Fibroblast of villous mesenchyme (primary cell): ENCODE results near the gene LMX1B. TPM values are rescaled to one million over a fixed set of nuclear protein-coding genes. Genes with fewer than 3 reads are reported as not detected.

ENCODE experiments used
- DNase-seq: peaks from one replicate; pipeline ENCODE4 v3.0.0-alpha.2; 2010; ENCODE audit warnings: low read depth
- H3K4me3 ChIP-seq: 2 replicates; pipeline ENCODE4 v1.5.1; 2011; ENCODE audit warnings: low read depth, mild to moderate bottlenecking, low read length
- CTCF ChIP-seq: IDR thresholded peaks from 2 replicates; pipeline ENCODE4 v1.5.1; 2012; ENCODE audit warnings: low read depth, mild to moderate bottlenecking, low read length; ENCODE audit not compliant: insufficient read depth
- total RNA-seq: library from RNA; depleted of rRNA; stranded (reverse); fragments of >200 nt; gene quantifications from 2 replicates; pipeline ENCODE4 v1.2.3, GENCODE V29; 2012

The LMX1B gene
- total RNA-seq, 1 donor, result not detected

GRCh38 chr9:126625329-126626126 is 11.8 kb downstream of the LMX1B start:
- no peak for DNase-seq
- H3K4me3 ChIP-seq, result no peak overlapping the region
- no peak for TF ChIP-seq CTCF

DNA sequence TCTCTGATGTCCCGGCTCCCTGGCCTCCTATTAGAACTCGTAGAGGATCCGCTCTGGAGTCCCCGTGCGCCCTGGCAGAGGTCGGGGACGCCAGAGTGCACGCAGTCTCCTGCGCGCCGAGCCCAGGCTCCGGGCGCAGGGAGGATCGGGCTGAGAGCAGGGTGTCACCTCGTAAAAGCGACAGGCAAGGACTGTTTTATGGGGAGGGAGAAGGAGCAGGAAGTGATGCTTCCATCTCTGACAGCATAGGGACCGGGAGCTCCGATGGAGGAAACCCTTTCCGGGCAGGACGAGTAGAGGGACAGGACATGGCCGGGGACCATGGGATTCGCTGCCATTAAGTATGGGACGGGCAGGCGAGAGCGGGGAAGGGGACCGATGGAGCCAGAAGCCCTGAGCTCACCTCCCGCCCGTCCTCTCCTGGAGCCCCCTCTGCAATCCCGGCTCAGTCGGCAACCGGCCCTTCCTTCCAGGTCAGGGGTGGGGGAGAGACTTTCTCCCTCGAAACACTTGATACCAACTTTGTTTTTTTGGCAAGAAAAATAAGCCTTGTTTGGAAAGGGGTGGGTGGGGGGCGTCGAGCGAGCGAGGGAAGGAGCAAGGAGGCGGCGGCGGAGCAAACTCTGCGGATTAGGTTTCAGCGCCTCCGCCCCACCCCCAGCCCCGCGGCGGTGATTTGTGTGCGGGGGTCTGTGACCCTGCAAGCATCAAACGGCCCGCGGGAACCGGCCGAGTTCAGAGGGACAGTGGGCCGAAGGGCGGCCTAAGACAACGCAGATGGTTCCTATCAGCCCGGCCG is 12.6 kb downstream of the LMX1B start:
- H3K4me3 ChIP-seq, result no peak overlapping the region
- DNase-seq, result no peak
- TF ChIP-seq CTCF, result no peak

DNA sequence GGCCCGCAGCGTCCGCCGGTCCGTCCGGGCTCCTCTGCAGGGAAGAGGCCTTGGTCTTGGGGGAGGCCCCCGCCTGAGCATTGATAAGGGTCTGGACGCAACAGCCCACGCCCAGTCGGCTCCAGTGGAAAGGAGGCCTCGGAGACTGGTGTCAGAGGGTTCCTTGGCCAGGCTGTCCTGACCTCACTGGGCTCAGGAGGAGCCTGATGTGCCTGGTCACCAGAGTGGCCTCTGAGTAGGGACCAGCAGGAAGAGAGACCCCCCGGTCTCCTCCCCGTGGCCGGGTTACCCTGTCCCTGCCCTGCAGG is 13.2 kb downstream of the LMX1B start:
- no peak for TF ChIP-seq CTCF
- no peak for DNase-seq
- no peak overlapping the region for H3K4me3 ChIP-seq

DNA sequence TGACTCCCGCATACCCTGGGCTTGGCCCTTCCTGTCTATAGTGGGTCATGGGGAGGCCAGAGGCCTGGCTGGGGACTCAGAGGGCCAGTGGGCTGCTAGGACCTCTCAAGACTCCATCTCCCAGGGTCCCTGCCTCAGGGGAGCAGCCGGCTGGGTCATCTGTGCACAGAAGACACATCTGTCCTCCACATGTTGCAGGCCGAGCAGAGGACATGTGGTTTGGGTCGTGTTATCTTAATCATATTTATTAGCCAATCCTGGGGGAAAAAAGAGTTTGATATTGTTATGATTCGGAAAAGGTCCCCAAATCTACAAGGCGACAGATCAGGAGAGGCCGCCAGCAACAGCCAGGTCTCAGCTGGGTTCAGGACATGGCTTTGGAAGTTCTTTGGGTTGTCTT is 14.4 kb downstream of the LMX1B start:
- DNase-seq, result no peak
- H3K4me3 ChIP-seq, result no peak overlapping the region
- no peak for TF ChIP-seq CTCF

- no peak for DNase-seq
These were observed 15.4 kb downstream of the LMX1B start for GRCh38 chr9:126628969-126629674.

More at GRCh38 chr9:126628969-126629674, 15.4 kb downstream of the LMX1B start:
- H3K4me3 ChIP-seq, result no peak overlapping the region
- no peak for TF ChIP-seq CTCF
